A549 treated with AZD9567 at 1 μM for 4 hours (cell line): ENCODE data around the gene SCG3. TPM values are rescaled to one million over a fixed set of nuclear protein-coding genes. Genes with fewer than 3 reads are reported as not detected.

Experiments used
- total RNA-seq: library from RNA; stranded (reverse); fragments of 200-300 nt; extraction: Qiagen RNA extraction; gene quantifications from 5 replicates; pipeline ENCODE4 v1.2.3, GENCODE V29; 2022; ENCODE audit not compliant: insufficient read depth

Gene SCG3
- 0.06 to 0.07 TPM (median 0.07 TPM) in 3 of 5 replicates, not detected in the others for total RNA-seq

DNA sequence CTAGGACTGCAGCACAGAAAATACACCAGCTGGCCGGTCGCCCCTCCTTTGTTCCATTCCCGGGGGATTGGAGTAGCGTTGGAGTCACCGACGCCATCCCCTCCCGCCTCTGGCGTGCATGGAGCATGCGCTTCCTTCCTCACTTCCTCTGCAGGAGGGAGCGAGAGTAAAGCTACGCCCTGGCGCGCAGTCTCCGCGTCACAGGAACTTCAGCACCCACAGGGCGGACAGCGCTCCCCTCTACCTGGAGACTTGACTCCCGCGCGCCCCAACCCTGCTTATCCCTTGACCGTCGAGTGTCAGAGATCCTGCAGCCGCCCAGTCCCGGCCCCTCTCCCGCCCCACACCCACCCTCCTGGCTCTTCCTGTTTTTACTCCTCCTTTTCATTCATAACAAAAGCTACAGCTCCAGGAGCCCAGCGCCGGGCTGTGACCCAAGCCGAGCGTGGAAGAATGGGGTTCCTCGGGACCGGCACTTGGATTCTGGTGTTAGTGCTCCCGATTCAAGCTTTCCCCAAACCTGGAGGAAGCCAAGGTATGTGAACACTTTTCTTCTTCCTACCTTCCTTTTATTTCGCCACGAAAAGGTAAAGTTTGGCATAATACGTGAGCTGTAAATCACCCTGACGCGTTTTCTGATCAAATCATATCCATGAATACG lies at the start of gene SCG3:
Gene SCG3, plus strand, starts transcription at position 201 of the 661 bp plus-strand sequence. Its CDS starts 253 bp downstream, at position 454.

GRCh38 chr15:51737522-51738305 lies 56.4 kb downstream of the SCG3 start, which contains the start of gene LYSMD2:
Gene LYSMD2 (minus strand): TSS chr15:51737655. CDS start chr15:51737622, 33 bp downstream.

DNA sequence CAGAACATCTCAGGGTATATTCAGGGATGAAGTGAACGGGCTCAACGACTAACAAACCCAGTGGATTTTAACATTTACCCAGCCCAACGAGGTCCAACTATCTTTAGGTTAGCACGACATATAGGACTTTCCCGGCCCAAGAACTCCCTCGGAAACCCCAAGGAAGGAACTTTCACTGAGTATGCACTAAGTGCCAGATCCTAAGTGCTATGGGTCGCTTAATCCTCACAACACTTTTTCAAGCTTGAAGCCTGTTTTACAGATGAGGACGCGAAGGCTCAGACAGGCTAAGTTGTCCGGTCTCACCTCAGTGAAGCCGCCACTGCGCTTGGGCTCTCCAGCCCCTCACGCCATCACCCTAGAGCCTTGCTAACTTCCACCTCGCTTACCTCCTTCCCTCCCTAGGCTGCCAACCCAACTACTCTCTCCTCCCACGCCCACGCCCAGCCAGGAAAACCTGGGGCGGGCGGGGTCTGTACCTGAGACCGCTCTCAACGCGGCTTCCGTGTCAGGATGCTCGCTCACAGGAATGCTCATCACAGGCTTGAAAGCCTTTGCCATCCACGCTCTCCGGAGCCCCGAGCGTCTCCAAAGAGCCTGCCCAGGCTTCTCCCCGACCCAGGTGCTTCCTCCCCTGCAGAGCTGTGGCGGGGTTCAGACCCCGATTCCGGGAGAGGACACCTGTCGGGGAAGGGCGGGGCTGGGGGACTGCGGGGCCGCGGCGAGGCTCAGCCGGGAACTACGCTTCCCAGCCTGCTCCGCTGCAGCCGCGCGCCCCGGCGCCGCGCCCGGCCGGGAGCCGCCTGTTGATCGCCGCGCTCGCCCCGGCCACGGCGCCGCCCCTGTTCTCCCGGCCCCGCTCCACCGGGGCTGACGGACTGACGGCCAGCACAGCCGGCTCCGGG lies 69.7 kb downstream of the SCG3 start, which contains the start of gene TMOD2:
Gene TMOD2, plus strand, starts transcription at position 806 of the 905 bp plus-strand sequence. CDS start 14,845 bp downstream, outside the sequence.

Other genes starting within 250 kb of the SCG3 start
- 17.4 to 20.9 TPM (median 19.2 TPM) in 5 replicates for gene DMXL2, start 58.7 kb upstream of the SCG3 start, total RNA-seq
- gene LYSMD2, start 56.2 kb downstream of the SCG3 start, total RNA-seq, result 24.2 to 35.8 TPM (median 25.5 TPM) in 5 replicates
- gene TMOD2, start 70.1 kb downstream of the SCG3 start, total RNA-seq, result 1.4 to 2.9 TPM (median 2.5 TPM) in 5 replicates
- 48.5 to 75.3 TPM (median 58.4 TPM) in 5 replicates for gene TMOD3, start 148.2 kb downstream of the SCG3 start, total RNA-seq